Esophagus muscularis mucosa (tissue), 4 donors: ENCODE measurements around the gene HAX1. TPM values are rescaled to one million over a fixed set of nuclear protein-coding genes. Genes with fewer than 3 reads are reported as not detected.
"Not testable (repeated sequence)": the region's sequence is repeated elsewhere in the genome, so short reads cannot be mapped to it uniquely, and the experiment has no call there.

Experiments used
- DNase-seq: peaks from one replicate; pipeline ENCODE4 v3.0.0-alpha.2; 2017; ENCODE audit errors: extremely low spot score
- H3K27ac ChIP-seq, 4 donors: fragments of 200-600 bp; sonication (generic); replicated peaks in 1 of 4; 1 replicate in 3 of 4; 2 replicates in 1 of 4; pipeline ENCODE4 v1.5.1; 2016 to 2019; ENCODE audit warnings: mild to moderate bottlenecking in 1 of 4
- H3K27me3 ChIP-seq, 4 donors: fragments of 200-600 bp; sonication (generic); one replicate each; pipeline versions ENCODE4 v1.5.1 to v1.6.0; 2016 to 2019
- H3K36me3 ChIP-seq, 4 donors: fragments of 200-600 bp; sonication (generic); one replicate each; pipeline ENCODE4 v1.5.1; 2016 to 2019
- H3K4me1 ChIP-seq, 4 donors: fragments of 200-600 bp; sonication (generic); one replicate each; pipeline ENCODE4 v1.5.1; 2016 to 2019
- H3K4me3 ChIP-seq, 4 donors: fragments of 200-600 bp; sonication (generic); 1 replicate in 2 of 4; 2 replicates in 2 of 4; pipeline ENCODE4 v1.5.1; 2016 to 2019; ENCODE audit warnings: mild to moderate bottlenecking in 4 of 4, moderate library complexity in 1 of 4
- H3K9me3 ChIP-seq, 4 donors: fragments of 200-600 bp; sonication (generic); 1 replicate in 3 of 4; 2 replicates in 1 of 4; pipeline ENCODE4 v1.5.1; 2016 to 2019
- CTCF ChIP-seq, 3 experiments: fragments of 200-600 bp in 2 of 3; fragments of 450-650 bp in 1 of 3; sonication (generic) in 2 of 3; IDR thresholded peaks; one replicate each; pipeline ENCODE4 v1.5.1; 2017 to 2019; ENCODE audit warnings: antibody characterized with exemption in 3 of 3, mild to moderate bottlenecking in 2 of 3, moderate library complexity in 1 of 3
- EP300 ChIP-seq: sonication (generic); formaldehyde crosslinking; IDR thresholded peaks from one replicate; pipeline ENCODE4 v1.6.1; 2017; ENCODE audit warnings: antibody characterized with exemption
- POLR2A ChIP-seq: fragments of 450-650 bp; IDR thresholded peaks from one replicate; pipeline ENCODE4 v1.6.1; 2017; ENCODE audit warnings: antibody characterized with exemption, moderate library complexity, mild to moderate bottlenecking, low read depth
- POLR2AphosphoS5 ChIP-seq, 2 donors: sonication (generic); formaldehyde crosslinking; IDR thresholded peaks; one replicate each; pipeline ENCODE4 v1.6.1; 2017; ENCODE audit warnings: antibody characterized with exemption in 2 of 2
- WGBS: methylation state at CpG from one replicate; pipeline ENCODE4 v1.1.5; 2018; 5-methylcytosine and 5-hydroxymethylcytosine counted together
- intact Hi-C: fragments of 100-400 bp; cut with DNase I; formaldehyde crosslinking; loops from one replicate; pipeline ENCODE4 v1.15.1; 2023
- total RNA-seq, 4 donors: library from RNA; depleted of rRNA; stranded (reverse); fragments of >200 nt; gene quantifications; one replicate each; pipeline versions ENCODE4 v1.1.0 to v1.2.1, GENCODE V29; 2016

The HAX1 gene
- 100 to 1,000 TPM in 2 of 4 donors, 10 to 100 TPM in 2; 71.0 to 127 (median 104) TPM for total RNA-seq

GRCh38 chr1:154272217-154272998 lies at the start of gene HAX1:
Gene HAX1, plus strand, starts transcription at chr1:154272629. Its CDS starts 95 bp downstream, at chr1:154272724.
- H3K4me1 ChIP-seq, result peaks cover 16 to 24% (median 24%) of the 10 kb centered on the region in 4 donors
- WGBS, result under 1% methylated on average over 28 of the region's 47 CpGs
- DNase-seq, result peak; percentile 98
- H3K27ac ChIP-seq, result peak within 1 kb of the TSS; percentile 86 to 92 (median 87)
- H3K36me3 ChIP-seq, result peaks cover 36 to 70% (median 51%) of the 10 kb centered on the region in 4 donors
- H3K4me3 ChIP-seq, result peak within 1 kb of the TSS; percentile 70 to 86 (median 73)
- no peaks in the 10 kb centered on the region for H3K27me3 ChIP-seq
- intact Hi-C loops, result loop anchor here (2.0 to 5.0 kb wide), 3 partner anchors 50 to 75 kb away; partner anchors contain the start of genes AQP10 and UBAP2L
- no peaks in the 10 kb centered on the region for H3K9me3 ChIP-seq
- TF ChIP-seq POLR2AphosphoS5 (IDR thresholded peaks at IDR 0.05), result peak; percentile 92 to 94
- peak; percentile 72 to 87 (median 77) for TF ChIP-seq CTCF (IDR thresholded peaks at IDR 0.05)
- no peak for TF ChIP-seq EP300
- TF ChIP-seq POLR2A, result peak; percentile 41

- TF ChIP-seq EP300 (no peak), POLR2A (no peak), CTCF (IDR thresholded peaks at IDR 0.05) (no peak)
- Histone ChIP-seq H3K4me3 (no peak overlapping the region), H3K27ac (peak overlapping the region in 3 of 4 donors; percentile 98 to 100 (median 98)), H3K27me3 (no peaks in the 10 kb centered on the region), H3K9me3 (no peaks in the 10 kb centered on the region), H3K4me1 (peaks cover 41 to 65% (median 57%) of the 10 kb centered on the region in 4 donors), H3K36me3 (peaks cover 13 to 42% (median 30%) of the 10 kb centered on the region in 4 donors)
- DNase-seq, result no peak
- WGBS, result 82% methylated on average over 1 of the region's 1 CpG
- intact Hi-C loops, result no loop called here
Measured at GRCh38 chr1:154222918-154223317, 49.5 kb upstream of the HAX1 start.

- H3K36me3 ChIP-seq, result peaks cover 20 to 42% (median 33%) of the 10 kb centered on the region in 4 donors
- peak overlapping the region in 1 of 4 donors; percentile 100 for H3K27ac ChIP-seq
- intact Hi-C loops, result no loop called here
- DNase-seq, result no peak
- TF ChIP-seq CTCF (IDR thresholded peaks at IDR 0.05) (no peak), EP300 (no peak), POLR2AphosphoS5 (IDR thresholded peaks at IDR 0.05) (no peak), POLR2A (no peak)
- no peaks in the 10 kb centered on the region for H3K9me3 ChIP-seq
- peaks cover 34 to 58% (median 50%) of the 10 kb centered on the region in 4 donors for H3K4me1 ChIP-seq
- no peaks in the 10 kb centered on the region for H3K27me3 ChIP-seq
- no peak overlapping the region for H3K4me3 ChIP-seq
- 47% methylated on average over 2 of the region's 2 CpGs for WGBS
Measured at GRCh38 chr1:154223621-154224020, 48.8 kb upstream of the HAX1 start.

- intact Hi-C loops, result no loop called here
- Histone ChIP-seq H3K4me3 (no peak overlapping the region), H3K4me1 (peaks cover 24 to 46% (median 39%) of the 10 kb centered on the region in 4 donors), H3K9me3 (no peaks in the 10 kb centered on the region), H3K36me3 (peaks cover 38 to 56% (median 48%) of the 10 kb centered on the region in 4 donors), H3K27ac (no peak overlapping the region), H3K27me3 (no peaks in the 10 kb centered on the region)
- DNase-seq, result no peak
- no peak for TF ChIP-seq EP300
- TF ChIP-seq POLR2AphosphoS5 (IDR thresholded peaks at IDR 0.05), result no peak
- TF ChIP-seq CTCF (IDR thresholded peaks at IDR 0.05), result no peak
- no peak for TF ChIP-seq POLR2A
- WGBS, result 100% methylated on average over 2 of the region's 2 CpGs
Measured at GRCh38 chr1:154225370-154225769, 47.1 kb upstream of the HAX1 start.

- WGBS, result 100% methylated on average over 3 of the region's 3 CpGs
- H3K27ac ChIP-seq, H3K27me3 ChIP-seq, intact Hi-C loops, H3K4me3 ChIP-seq, H3K9me3 ChIP-seq, DNase-seq, H3K4me1 ChIP-seq: not testable (repeated sequence)
- H3K36me3 ChIP-seq, result peaks cover 88 to 100% (median 96%) of the 10 kb centered on the region in 4 donors
Measured at GRCh38 chr1:154231112-154231511, 41.3 kb upstream of the HAX1 start.

GRCh38 chr1:154233127-154233526 lies 39.3 kb upstream of the HAX1 start:
- DNase-seq, intact Hi-C loops, H3K27ac ChIP-seq, H3K27me3 ChIP-seq, H3K4me3 ChIP-seq, H3K9me3 ChIP-seq, H3K4me1 ChIP-seq: not testable (repeated sequence)
- WGBS, result 95% methylated on average over 12 of the region's 12 CpGs
- H3K36me3 ChIP-seq, result peaks cover 89 to 100% (median 96%) of the 10 kb centered on the region in 4 donors
